ENCODE results near the gene KRT24. TPM values are rescaled to one million over a fixed set of nuclear protein-coding genes. Genes with fewer than 3 reads are reported as not detected.
"Not testable (repeated sequence)": the region's sequence is repeated elsewhere in the genome, so short reads cannot be mapped to it uniquely, and the experiment has no call there.

The KRT24 gene
- polyA plus RNA-seq (ENCODE audit: insufficient read length in 4 of 4) = not detected

- DNase-seq (ENCODE audit: low read depth in 4 of 4, low spot score in 2 of 4) = no peak
Measured at GRCh38 chr17:40703652-40704051, at the start of gene KRT24. Gene KRT24 (minus strand): TSS chr17:40703752. CDS start chr17:40703693, 59 bp downstream.

GRCh38 chr17:40751065-40751464 lies 47.5 kb upstream of the KRT24 start:
- no peak for DNase-seq (ENCODE audit: low read depth in 4 of 4, low spot score in 2 of 4)

DNA sequence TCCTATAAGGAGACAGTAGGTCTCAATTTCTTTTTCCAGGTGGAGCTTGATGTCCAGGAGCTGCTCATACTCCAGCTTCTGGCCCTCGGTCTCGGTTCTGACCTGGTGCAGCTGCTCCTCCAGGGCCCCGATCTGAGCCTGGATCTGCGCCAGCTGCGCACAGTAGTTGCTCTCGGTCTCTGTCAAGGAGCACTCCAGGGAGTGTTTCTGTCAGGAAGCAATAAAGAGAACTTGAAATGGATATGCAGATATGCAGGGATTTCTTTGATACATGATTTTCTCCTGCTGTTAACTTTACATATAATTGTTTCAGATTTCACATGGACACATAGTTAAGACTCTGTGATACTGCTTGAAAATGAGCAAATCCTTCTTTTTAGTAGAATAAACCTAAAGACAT lies 46.8 kb upstream of the KRT24 start:
- no peak for DNase-seq (ENCODE audit: low read depth in 4 of 4, low spot score in 2 of 4)

DNA sequence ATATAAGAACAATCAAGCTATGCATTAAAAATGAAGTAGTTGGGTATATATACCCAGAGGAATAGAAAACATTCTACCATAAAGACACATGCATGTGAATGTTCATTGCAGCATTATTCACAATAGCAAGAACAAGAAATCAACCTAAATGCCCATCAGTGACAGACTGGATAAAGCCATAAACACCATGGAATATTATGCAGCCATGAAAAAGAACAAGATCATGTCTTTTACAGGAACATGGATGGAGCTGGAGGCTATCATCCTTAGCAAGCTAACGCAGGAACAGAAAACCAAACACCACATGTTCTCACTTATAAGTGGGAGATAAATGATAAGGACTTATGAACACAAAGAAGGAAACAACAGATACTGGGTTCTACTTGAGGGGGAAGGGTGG lies 45.1 kb upstream of the KRT24 start:
- DNase-seq (ENCODE audit: low read depth in 4 of 4, low spot score in 2 of 4) = not testable (repeated sequence)

- DNase-seq (ENCODE audit: low read depth in 4 of 4, low spot score in 2 of 4) = no peak
Measured at GRCh38 chr17:40738553-40738952, 35.0 kb upstream of the KRT24 start.

GRCh38 chr17:40735016-40735415 lies 31.5 kb upstream of the KRT24 start:
- no peak for DNase-seq (ENCODE audit: low read depth in 4 of 4, low spot score in 2 of 4)

DNA sequence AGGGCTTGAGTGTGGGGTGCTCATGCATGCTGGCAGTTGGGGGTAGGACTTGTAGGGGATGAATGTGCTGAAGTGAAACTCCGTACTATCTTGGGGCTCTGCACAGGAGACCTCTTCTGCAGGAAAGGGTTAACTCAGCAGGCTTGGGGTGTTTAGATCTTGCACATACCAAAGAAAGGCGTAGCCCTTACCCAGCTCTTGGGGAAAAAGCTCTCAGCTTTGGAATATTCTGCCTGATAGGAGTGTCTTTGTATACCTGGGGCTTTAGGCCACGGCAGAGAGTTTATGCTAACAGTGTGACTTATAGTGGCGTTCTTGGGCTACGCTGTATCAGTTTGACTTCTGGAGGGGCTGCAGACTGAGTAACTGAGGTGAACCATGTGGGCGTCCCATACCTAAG lies 30.5 kb upstream of the KRT24 start:
- no peak for DNase-seq (ENCODE audit: low read depth in 4 of 4, low spot score in 2 of 4)

- no peak for DNase-seq (ENCODE audit: low read depth in 4 of 4, low spot score in 2 of 4)
Measured at GRCh38 chr17:40730970-40731369, 27.4 kb upstream of the KRT24 start.

GRCh38 chr17:40727447-40728231 lies 24.1 kb upstream of the KRT24 start:
- no peak for DNase-seq (ENCODE audit: low read depth in 4 of 4, low spot score in 2 of 4)

DNA sequence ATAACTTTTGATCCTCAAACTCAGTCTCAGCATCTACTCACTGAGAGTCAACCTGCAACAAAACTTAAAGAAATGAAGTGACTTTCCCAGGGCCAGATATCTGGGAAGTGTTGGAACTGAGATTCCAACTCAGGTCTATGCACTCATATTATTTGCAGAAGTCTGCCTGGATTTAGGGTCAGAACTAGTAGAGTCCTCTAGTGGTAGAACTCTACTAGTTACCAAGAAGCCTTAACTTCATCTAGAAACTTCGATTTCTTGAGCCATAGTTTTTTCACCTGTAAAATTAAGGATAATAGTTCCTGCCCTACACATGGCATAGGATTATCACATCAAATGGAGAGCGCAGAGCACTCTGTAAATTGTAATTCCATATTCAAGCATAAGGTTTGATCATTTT lies 23.4 kb upstream of the KRT24 start:
- DNase-seq (ENCODE audit: low read depth in 4 of 4, low spot score in 2 of 4) = no peak

- no peak for DNase-seq (ENCODE audit: low read depth in 4 of 4, low spot score in 2 of 4)
Measured at GRCh38 chr17:40724656-40725055, 21.1 kb upstream of the KRT24 start.

DNA sequence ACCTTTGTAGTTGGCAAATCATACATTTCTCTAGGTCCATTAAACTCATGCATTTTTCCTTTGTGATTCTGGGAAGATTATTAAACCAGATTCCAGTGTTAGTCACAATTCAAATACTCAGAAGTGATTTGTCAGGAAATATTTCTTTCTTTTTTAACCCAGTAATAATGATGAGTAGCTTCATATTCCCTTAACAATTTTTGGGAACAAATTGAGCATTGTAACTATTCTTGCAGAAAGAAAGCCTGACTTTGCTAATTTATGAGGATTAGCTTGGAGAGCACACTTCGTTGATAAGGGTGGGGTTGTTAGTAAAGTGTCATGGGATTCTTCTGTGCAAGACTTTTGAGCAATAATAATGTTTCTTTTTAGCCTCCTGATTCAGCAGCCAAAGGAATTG lies 18.7 kb upstream of the KRT24 start:
- no peak for DNase-seq (ENCODE audit: low read depth in 4 of 4, low spot score in 2 of 4)

DNA sequence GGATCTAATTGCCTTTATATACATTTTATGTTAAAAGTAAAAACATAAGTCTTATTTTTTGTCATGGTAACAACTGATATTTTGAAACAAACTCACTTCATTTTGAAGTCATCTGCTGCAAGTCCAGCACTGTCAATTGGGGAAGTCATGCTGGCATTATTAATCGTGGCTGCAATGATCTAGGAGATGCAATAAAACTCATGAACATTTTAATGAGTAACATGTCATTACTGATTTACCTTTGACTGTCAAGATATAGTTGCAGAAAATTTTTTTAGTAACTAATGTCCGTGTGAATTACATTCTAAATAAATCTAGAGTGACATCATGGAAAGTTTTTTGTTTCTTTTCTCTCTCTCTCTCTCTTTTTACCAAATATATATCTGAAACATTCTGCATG lies 17.3 kb upstream of the KRT24 start:
- no peak for DNase-seq (ENCODE audit: low read depth in 4 of 4, low spot score in 2 of 4)

DNA sequence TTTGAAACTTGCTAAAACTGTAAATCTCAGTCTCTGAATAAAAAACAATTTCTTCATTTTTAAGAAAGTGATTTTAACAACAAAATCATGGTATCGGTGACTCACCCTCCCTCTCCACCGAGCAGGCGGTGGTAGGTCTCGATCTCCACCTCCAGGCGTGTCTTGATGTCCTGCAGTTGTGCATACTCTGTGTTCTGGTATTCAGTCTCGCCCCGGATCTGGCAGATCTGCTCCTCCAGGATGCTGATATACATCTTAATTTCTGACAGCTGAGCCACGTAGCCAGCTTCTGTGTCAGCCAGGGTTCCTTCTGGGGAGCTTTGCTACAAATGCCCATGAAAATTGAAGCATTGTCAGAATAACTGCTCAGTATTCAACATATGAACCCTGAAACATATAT lies 15.4 kb upstream of the KRT24 start:
- DNase-seq (ENCODE audit: low read depth in 4 of 4, low spot score in 2 of 4) = no peak

GRCh38 chr17:40717776-40718175 lies 14.2 kb upstream of the KRT24 start:
- no peak for DNase-seq (ENCODE audit: low read depth in 4 of 4, low spot score in 2 of 4)

DNA sequence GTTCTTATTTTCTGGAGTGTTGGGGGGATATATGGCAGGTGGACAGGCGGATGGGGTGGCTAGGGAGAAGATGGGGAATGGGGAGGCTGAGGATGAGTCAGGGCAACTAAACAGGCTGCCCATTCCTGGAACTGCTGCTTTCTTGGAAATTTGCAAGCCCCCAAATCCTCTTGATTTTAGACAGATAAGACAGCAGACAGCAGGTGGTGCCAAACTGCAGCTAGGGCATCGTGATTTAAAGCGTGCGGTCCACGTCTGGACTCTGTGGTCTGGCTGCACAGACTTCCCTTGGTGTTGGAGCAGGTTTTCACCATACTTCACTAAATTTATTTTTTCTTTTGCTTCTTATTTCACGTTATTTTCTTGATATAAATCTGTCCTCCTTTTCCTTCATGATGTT lies 10.9 kb upstream of the KRT24 start:
- DNase-seq (ENCODE audit: low read depth in 4 of 4, low spot score in 2 of 4) = no peak

DNA sequence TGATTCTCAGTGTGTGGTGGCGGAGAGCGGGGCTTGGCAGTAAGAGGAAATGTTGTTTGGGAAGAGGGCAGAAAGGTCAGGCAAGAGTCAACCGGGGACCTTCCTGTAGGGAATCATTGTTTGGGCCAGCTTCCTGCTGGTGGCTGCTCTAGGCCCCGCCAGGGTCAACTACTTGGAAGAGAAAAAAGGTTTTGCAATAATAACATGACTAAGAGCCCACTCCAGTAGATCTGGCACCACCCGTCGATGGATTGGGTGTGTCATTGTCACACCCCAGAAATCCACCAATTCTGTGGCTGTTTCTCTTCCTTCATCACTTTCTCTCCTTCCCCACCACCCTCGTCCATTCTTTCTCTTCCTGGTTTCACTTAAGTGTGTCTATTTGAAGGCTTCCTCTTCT lies 4.2 kb upstream of the KRT24 start:
- no peak for DNase-seq (ENCODE audit: low read depth in 4 of 4, low spot score in 2 of 4)

GRCh38 chr17:40705584-40705983 lies 2.0 kb upstream of the KRT24 start:
- no peak for DNase-seq (ENCODE audit: low read depth in 4 of 4, low spot score in 2 of 4)

DNA sequence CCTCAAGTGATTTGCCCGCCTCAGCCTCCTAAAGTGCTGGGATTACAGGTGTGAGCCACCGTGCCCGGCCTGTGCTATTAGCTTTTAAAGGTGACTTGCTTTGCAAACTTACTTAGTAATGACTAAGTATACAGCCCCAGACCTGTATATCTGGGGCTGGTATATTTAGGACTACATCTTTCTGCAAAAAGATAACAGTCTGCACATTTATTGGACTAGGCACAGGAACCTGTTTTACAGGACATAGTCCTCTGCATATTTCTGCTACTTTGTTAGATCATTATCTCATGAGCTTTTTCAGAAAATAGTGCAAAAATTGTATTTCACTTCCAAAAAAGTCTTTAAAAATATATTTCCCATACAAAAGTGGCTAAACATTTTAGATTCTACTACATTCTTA lies 1.3 kb downstream of the KRT24 start:
- DNase-seq (ENCODE audit: low read depth in 4 of 4, low spot score in 2 of 4) = no peak

DNA sequence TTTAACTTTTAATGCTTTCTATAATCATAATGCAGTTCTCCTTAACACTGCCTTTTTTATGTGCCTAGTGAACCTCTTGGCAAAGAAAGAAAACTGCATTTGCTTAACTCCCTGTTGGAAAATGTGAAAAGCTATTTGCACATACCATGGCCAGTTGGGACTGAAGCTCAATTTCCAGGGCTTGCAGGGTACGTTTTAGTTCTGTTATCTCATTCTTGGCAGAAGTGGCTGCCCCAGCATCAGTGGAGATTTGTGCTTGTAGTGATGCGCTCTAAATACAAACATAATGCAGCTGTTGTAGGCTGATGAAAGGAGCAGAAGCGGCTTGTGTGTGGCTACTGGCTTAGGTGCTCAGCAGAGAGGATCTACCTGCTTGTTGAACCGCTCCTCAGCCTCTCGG lies 3.7 kb downstream of the KRT24 start:
- no peak for DNase-seq (ENCODE audit: low read depth in 4 of 4, low spot score in 2 of 4)

GRCh38 chr17:40699371-40699770 lies 4.2 kb downstream of the KRT24 start:
- DNase-seq (ENCODE audit: low read depth in 4 of 4, low spot score in 2 of 4) = no peak

DNA sequence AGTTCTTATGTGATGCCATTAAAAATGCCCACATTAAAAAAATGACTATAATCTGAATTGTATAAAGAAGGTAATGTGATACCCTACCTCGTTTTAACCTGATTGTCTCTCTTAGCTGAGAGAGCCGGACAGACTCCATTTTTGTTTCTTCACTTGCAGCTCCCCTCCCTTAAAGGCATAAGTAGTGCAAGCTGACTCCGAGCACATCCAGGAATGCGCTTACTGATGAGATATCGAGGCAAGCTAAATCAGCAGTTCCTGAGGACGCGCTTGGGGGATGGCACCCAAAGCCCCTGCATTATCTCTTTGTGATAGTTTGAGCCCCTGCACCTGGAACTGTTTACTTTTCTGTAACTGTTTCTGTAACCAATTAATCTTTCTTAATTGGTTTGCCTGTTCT lies 6.3 kb downstream of the KRT24 start:
- no peak for DNase-seq (ENCODE audit: low read depth in 4 of 4, low spot score in 2 of 4)

DNA sequence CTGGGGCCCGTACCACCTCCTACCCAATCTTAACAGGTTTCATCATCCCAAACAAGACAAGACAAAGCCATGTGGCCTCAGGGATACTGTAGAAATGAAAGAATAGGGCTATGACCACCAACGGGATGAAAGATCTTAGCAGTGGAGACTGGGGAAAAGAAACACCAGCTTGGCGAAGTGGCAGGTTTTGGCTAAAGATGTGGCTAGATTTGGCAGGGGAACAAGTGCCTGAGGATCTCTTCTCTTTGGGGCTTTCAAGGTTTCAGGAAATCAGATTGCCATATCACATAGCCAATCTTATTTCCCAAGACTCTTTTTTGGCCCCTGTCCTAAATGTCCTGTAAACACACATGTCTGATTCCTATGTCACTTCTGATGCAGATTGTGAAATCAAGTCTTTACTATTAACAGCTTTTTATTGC lies 6.9 kb downstream of the KRT24 start:
- DNase-seq (ENCODE audit: low read depth in 4 of 4, low spot score in 2 of 4) = no peak
